Panc1 (cell line): ENCODE results near the gene NXF1. TPM values are rescaled to one million over a fixed set of nuclear protein-coding genes. Genes with fewer than 3 reads are reported as not detected.
A peak's percentile ranks its signal among the peaks of the same experiment; 100 is the strongest.
"Not testable (repeated sequence)": the region's sequence is repeated elsewhere in the genome, so short reads cannot be mapped to it uniquely, and the experiment has no call there.

ENCODE experiments used
- ATAC-seq: fragments of 200-7000 bp; cut with Tn5 transposase; 2 replicates; pipeline ENCODE4 v1.9.1; 2020; ENCODE audit warnings: mild to moderate bottlenecking, moderate library complexity
- BruUV-seq: library from RNA; stranded (reverse); fragments of 400-500 nt; replicated peaks from 2 replicates; lab custom pipeline; 2021; lab: Mats Ljungman, UMichigan
- CTCF ChIA-PET: fragments of 300-600 bp; sonication (Branson Sonifier 250); formaldehyde crosslinking; loops from one replicate; lab custom pipeline; 2022; ENCODE audit warnings: antibody characterized with exemption; lab: Charles Lee
- POLR2A ChIA-PET: fragments of 300-600 bp; sonication (Branson Sonifier 250); formaldehyde crosslinking; loops from one replicate; lab custom pipeline; 2022; ENCODE audit warnings: antibody characterized with exemption; lab: Charles Lee
- DNase-seq: peaks from one replicate; pipeline ENCODE4 v3.0.0-alpha.2; 2010; ENCODE audit warnings: low read depth, low spot score
- H3K27ac ChIP-seq: 2 replicates; pipeline ENCODE4 v1.5.1; 2011; ENCODE audit warnings: mild to moderate bottlenecking, low read length, inconsistent platforms
- H3K27me3 ChIP-seq: fragments of 200-500 bp; sonication (Bioruptor generic); 2 replicates; pipeline ENCODE4 v1.6.0; 2014; ENCODE audit warnings: low read length, inconsistent platforms; ENCODE audit not compliant: control insufficient read depth, insufficient read depth
- H3K36me3 ChIP-seq: fragments of 200-500 bp; sonication (Bioruptor generic); 2 replicates; pipeline ENCODE4 v1.5.1; 2014; ENCODE audit warnings: inconsistent platforms, mild to moderate bottlenecking, low read length, moderate library complexity; ENCODE audit not compliant: control insufficient read depth, insufficient read depth
- H3K4me1 ChIP-seq: 2 replicates; pipeline ENCODE4 v1.5.1; 2011; ENCODE audit warnings: inconsistent platforms, mild to moderate bottlenecking, low read length, moderate library complexity; ENCODE audit not compliant: control insufficient read depth, insufficient read depth
- H3K4me3 ChIP-seq, 2 experiments: 2 replicates each; pipeline ENCODE4 v1.5.1; 2011 to 2012; ENCODE audit warnings: low read depth in 2 of 2, low read length in 2 of 2, mild to moderate bottlenecking in 2 of 2, inconsistent platforms in 1 of 2, moderate library complexity in 1 of 2
- H3K9me3 ChIP-seq: fragments of 200-500 bp; sonication (Bioruptor generic); 2 replicates; pipeline ENCODE4 v1.5.1; 2014; ENCODE audit warnings: low read depth, mild to moderate bottlenecking, inconsistent platforms, low read length, moderate library complexity; ENCODE audit not compliant: control insufficient read depth, insufficient read depth
- POLR2AphosphoS5 ChIP-seq: IDR thresholded peaks from 2 replicates; pipeline ENCODE4 v1.6.1; 2012; ENCODE audit warnings: mild to moderate bottlenecking, low read depth, low read length, moderate library complexity
- SIN3A ChIP-seq: IDR thresholded peaks from 2 replicates; pipeline ENCODE4 v1.6.1; 2012; ENCODE audit warnings: low read depth, mild to moderate bottlenecking, low read length, moderate library complexity, borderline replicate concordance; ENCODE audit not compliant: insufficient read depth
- TCF7L2 ChIP-seq: IDR thresholded peaks from 2 replicates; pipeline ENCODE4 v1.6.1; 2011; ENCODE audit warnings: mild to moderate bottlenecking, low read depth, low read length, inconsistent platforms
- in situ Hi-C: cut with HindIII; loops from 2 replicates; pipeline ENCODE4 v1.10.0; 2016; ENCODE audit warnings: low sequenced_read_pairs, low pct_unique_long_range_greater_than_20kb
- intact Hi-C: fragments of 100-400 bp; cut with micrococcal nuclease; formaldehyde crosslinking; loops from one replicate; pipeline ENCODE4 v1.10.0; 2022; ENCODE audit not compliant: unreplicated experiment
- total RNA-seq: library from RNA; stranded (reverse); gene quantifications from one replicate; pipeline ENCODE4 v1.2.1, GENCODE V29; 2021; ENCODE audit not compliant: unreplicated experiment
- TF ChIP-seq, protein P1 (sequence below), 2 experiments: IDR thresholded peaks; 2 replicates each; pipeline ENCODE4 v1.6.1; 2011 to 2012; ENCODE audit warnings: low read depth in 2 of 2, control low read depth in 1 of 2, low read length in 1 of 2, mild to moderate bottlenecking in 1 of 2, moderate library complexity in 1 of 2; ENCODE audit not compliant: insufficient read depth in 1 of 2
- TF ChIP-seq, protein P2 (sequence below): fragments of 450-650 bp; IDR thresholded peaks from 2 replicates; pipeline ENCODE4 v1.5.1; 2017; ENCODE audit warnings: mild to moderate bottlenecking

NXF1 gene
- total RNA-seq, 1 experiment from 2014 or later, result 56.7 TPM

DNA sequence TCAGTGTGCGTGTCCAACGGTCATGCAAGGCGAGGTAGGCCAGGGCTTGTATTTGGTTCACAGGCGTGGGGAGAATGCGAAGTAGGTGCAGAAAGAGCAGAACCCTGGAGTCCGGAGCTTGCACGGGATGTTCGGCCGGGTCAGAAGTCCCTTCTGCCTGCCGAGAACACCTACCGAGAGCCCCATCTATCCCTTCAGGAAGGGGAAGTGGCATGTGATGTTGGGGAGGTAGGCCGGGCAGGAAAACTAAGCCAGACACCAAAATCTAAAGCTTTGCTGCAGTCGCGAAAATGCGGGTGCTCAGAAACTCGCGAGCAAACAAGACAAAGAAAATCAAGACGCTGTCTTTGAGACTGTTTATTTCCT is 34.5 kb downstream of the NXF1 start:
- ChIA-PET CTCF (interaction anchor here (0.9 to 1.5 kb wide), 3 partner anchors 16 to 43 kb away, joined by 4 to 6 read pairs (median 4); partner anchors contain the start of genes HNRNPUL2 and ZBTB3), POLR2A (interaction anchor here (0.6 kb wide), 1 partner anchor 43 kb away, joined by 4 read pairs; no protein-coding TSS in a partner anchor)
- Histone ChIP-seq H3K4me3 (peak overlapping the region; percentile 72 to 73), H3K27me3 (no peaks in the 10 kb centered on the region), H3K4me1 (peaks cover 8% of the 10 kb centered on the region), H3K36me3 (peaks cover 4% of the 10 kb centered on the region), H3K27ac (peak overlapping the region; percentile 95), H3K9me3 (no peaks in the 10 kb centered on the region)
- no TSS peak for BruUV-seq
- intact Hi-C loops, result no loop called here
- peak; percentile 37 for ATAC-seq
- DNase-seq, result no peak
- in situ Hi-C loops, result no loop called here
- TF ChIP-seq, protein P1, sequence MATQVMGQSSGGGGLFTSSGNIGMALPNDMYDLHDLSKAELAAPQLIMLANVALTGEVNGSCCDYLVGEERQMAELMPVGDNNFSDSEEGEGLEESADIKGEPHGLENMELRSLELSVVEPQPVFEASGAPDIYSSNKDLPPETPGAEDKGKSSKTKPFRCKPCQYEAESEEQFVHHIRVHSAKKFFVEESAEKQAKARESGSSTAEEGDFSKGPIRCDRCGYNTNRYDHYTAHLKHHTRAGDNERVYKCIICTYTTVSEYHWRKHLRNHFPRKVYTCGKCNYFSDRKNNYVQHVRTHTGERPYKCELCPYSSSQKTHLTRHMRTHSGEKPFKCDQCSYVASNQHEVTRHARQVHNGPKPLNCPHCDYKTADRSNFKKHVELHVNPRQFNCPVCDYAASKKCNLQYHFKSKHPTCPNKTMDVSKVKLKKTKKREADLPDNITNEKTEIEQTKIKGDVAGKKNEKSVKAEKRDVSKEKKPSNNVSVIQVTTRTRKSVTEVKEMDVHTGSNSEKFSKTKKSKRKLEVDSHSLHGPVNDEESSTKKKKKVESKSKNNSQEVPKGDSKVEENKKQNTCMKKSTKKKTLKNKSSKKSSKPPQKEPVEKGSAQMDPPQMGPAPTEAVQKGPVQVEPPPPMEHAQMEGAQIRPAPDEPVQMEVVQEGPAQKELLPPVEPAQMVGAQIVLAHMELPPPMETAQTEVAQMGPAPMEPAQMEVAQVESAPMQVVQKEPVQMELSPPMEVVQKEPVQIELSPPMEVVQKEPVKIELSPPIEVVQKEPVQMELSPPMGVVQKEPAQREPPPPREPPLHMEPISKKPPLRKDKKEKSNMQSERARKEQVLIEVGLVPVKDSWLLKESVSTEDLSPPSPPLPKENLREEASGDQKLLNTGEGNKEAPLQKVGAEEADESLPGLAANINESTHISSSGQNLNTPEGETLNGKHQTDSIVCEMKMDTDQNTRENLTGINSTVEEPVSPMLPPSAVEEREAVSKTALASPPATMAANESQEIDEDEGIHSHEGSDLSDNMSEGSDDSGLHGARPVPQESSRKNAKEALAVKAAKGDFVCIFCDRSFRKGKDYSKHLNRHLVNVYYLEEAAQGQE (IDR thresholded peaks at IDR 0.05; ENCODE audit: insufficient read depth in 1 of 2, low read depth in 2 of 2, low read length in 1 of 2), result no peak
- TF ChIP-seq SIN3A (no peak), POLR2AphosphoS5 (no peak), TCF7L2 (no peak)
- TF ChIP-seq, protein P2, sequence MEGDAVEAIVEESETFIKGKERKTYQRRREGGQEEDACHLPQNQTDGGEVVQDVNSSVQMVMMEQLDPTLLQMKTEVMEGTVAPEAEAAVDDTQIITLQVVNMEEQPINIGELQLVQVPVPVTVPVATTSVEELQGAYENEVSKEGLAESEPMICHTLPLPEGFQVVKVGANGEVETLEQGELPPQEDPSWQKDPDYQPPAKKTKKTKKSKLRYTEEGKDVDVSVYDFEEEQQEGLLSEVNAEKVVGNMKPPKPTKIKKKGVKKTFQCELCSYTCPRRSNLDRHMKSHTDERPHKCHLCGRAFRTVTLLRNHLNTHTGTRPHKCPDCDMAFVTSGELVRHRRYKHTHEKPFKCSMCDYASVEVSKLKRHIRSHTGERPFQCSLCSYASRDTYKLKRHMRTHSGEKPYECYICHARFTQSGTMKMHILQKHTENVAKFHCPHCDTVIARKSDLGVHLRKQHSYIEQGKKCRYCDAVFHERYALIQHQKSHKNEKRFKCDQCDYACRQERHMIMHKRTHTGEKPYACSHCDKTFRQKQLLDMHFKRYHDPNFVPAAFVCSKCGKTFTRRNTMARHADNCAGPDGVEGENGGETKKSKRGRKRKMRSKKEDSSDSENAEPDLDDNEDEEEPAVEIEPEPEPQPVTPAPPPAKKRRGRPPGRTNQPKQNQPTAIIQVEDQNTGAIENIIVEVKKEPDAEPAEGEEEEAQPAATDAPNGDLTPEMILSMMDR, result no peak

DNA sequence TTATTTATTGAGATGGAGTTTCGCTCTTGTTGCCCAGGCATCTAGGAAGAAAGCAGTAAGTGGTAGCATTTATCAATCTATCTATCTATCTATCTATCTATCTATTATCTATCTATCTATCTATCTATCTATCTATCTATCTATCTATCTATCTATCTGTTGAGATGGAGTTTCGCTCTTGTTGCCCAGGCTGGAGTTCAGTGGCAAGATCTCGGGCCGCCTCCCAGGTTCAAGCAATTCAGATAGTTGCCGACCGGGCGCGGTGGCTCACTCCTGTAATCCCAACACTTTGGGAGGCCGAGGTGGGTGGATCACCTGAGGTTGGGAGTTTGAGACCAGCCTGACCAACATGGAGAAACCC is 44.4 kb downstream of the NXF1 start:
- Histone ChIP-seq H3K4me3 (peak overlapping the region; percentile 66 to 84), H3K27ac (0 out of 2 replicates have a peak overlapping the region, but pooled peaks have one; percentile 42)
- ChIA-PET POLR2A (interaction anchor here (0.6 kb wide), 1 partner anchor 9 kb away, joined by 3 read pairs; no protein-coding TSS in a partner anchor), CTCF (interaction anchor here (0.7 kb wide), 2 partner anchors 104 to 336 kb away, joined by 7 to 8 read pairs; no protein-coding TSS in a partner anchor)
- ATAC-seq, result peak; percentile 27; the same call in 1 of the 2 replicates
- H3K36me3 ChIP-seq, H3K27me3 ChIP-seq, in situ Hi-C loops, H3K9me3 ChIP-seq, H3K4me1 ChIP-seq, intact Hi-C loops, BruUV-seq, DNase-seq: not testable (repeated sequence)
